DND-41 (cell line): ENCODE measurements around the gene KLC1.
A peak's percentile ranks its signal among the peaks of the same experiment; 100 is the strongest.

Experiments
- ATAC-seq: fragments of 200-7000 bp; cut with Tn5 transposase; 3 replicates; pipeline ENCODE4 v1.9.1; 2021; ENCODE audit warnings: low read depth; ENCODE audit not compliant: insufficient read depth
- DNase-seq: peaks from one replicate; pipeline ENCODE4 v3.0.0-alpha.2; 2020
- H2AFZ ChIP-seq: 2 replicates; pipeline ENCODE4 v1.6.0; 2012; ENCODE audit warnings: low read depth, low read length
- H3K27ac ChIP-seq: 2 replicates; pipeline ENCODE4 v1.5.1; 2012; ENCODE audit warnings: low read length, inconsistent platforms
- H3K27me3 ChIP-seq: fragments of 200-600 bp; sonication (generic); 2 replicates; pipeline ENCODE4 v1.6.0; 2012; ENCODE audit warnings: low read length, mild to moderate bottlenecking, inconsistent platforms; ENCODE audit not compliant: insufficient read depth, poor library complexity
- H3K36me3 ChIP-seq: 2 replicates; pipeline ENCODE4 v1.5.1; 2012; ENCODE audit warnings: low read length, inconsistent platforms; ENCODE audit not compliant: insufficient read depth
- H3K4me1 ChIP-seq: 2 replicates; pipeline ENCODE4 v1.5.1; 2012; ENCODE audit warnings: mild to moderate bottlenecking, low read length; ENCODE audit not compliant: insufficient read depth
- H3K4me2 ChIP-seq: 2 replicates; pipeline ENCODE4 v1.6.0; 2012; ENCODE audit warnings: mild to moderate bottlenecking, moderate library complexity, low read length, inconsistent platforms; ENCODE audit not compliant: insufficient read depth
- H3K4me3 ChIP-seq, 2 experiments: fragments of 200-600 bp in 1 of 2; shearing (Covaris generic) in 1 of 2; 2 replicates each; pipeline ENCODE4 v1.5.1; 2012 to 2016; ENCODE audit warnings: inconsistent platforms in 2 of 2, low read length in 2 of 2, mild to moderate bottlenecking in 2 of 2, low read depth in 1 of 2, moderate library complexity in 1 of 2
- H3K79me2 ChIP-seq: 2 replicates; pipeline ENCODE4 v1.6.0; 2012; ENCODE audit warnings: low read length, inconsistent platforms; ENCODE audit not compliant: insufficient read depth
- H3K9ac ChIP-seq: 2 replicates; pipeline ENCODE4 v1.6.0; 2012; ENCODE audit warnings: low read depth, mild to moderate bottlenecking, inconsistent platforms, low read length, moderate library complexity
- H3K9me3 ChIP-seq: 2 replicates; pipeline ENCODE4 v1.5.1; 2012; ENCODE audit warnings: low read length, moderate library complexity, mild to moderate bottlenecking, inconsistent platforms; ENCODE audit not compliant: insufficient read depth, severe bottlenecking
- H4K20me1 ChIP-seq: 2 replicates; pipeline ENCODE4 v1.6.0; 2012; ENCODE audit warnings: low read length; ENCODE audit not compliant: insufficient read depth
- CTCF ChIP-seq: IDR thresholded peaks from 2 replicates; pipeline ENCODE4 v1.5.1; 2012; ENCODE audit warnings: borderline replicate concordance, low read length, moderate library complexity, mild to moderate bottlenecking; ENCODE audit not compliant: poor library complexity, severe bottlenecking; ENCODE audit errors: extremely low read depth
- EZH2 ChIP-seq: IDR thresholded peaks from 3 replicates; pipeline ENCODE4 v1.6.1; 2012; ENCODE audit warnings: borderline replicate concordance, low read depth, mild to moderate bottlenecking, moderate library complexity, low read length, inconsistent platforms; ENCODE audit not compliant: severe bottlenecking

Gene KLC1

GRCh38 chr14:103745424-103745823, 116.4 kb downstream of the KLC1 start:
- Histone ChIP-seq H3K4me2 (no peak overlapping the region), H3K27ac (no peak overlapping the region), H3K9me3 (no peaks in the 10 kb centered on the region), H3K27me3 (no peaks in the 10 kb centered on the region), H3K9ac (no peak overlapping the region), H3K4me1 (peaks cover 27% of the 10 kb centered on the region), H2AFZ (no peak overlapping the region), H3K4me3 (no peak overlapping the region), H3K79me2 (no peaks in the 10 kb centered on the region), H4K20me1 (no peaks in the 10 kb centered on the region), H3K36me3 (no peaks in the 10 kb centered on the region)
- DNase-seq = no peak
- TF ChIP-seq EZH2 = no peak
- TF ChIP-seq CTCF = no peak
- ATAC-seq = no peak

GRCh38 chr14:103746701-103747100, 117.7 kb downstream of the KLC1 start:
- TF ChIP-seq EZH2 = no peak
- no peak for TF ChIP-seq CTCF
- H3K4me1 ChIP-seq = peaks cover 27% of the 10 kb centered on the region
- no peak overlapping the region for H3K9ac ChIP-seq
- H3K4me3 ChIP-seq = no peak overlapping the region
- ATAC-seq (no peak), DNase-seq (no peak)
- H3K27me3 ChIP-seq = no peaks in the 10 kb centered on the region
- no peak overlapping the region for H3K27ac ChIP-seq
- no peaks in the 10 kb centered on the region for H3K79me2 ChIP-seq
- H2AFZ ChIP-seq = no peak overlapping the region
- no peaks in the 10 kb centered on the region for H4K20me1 ChIP-seq
- H3K9me3 ChIP-seq = no peaks in the 10 kb centered on the region
- no peak overlapping the region for H3K4me2 ChIP-seq
- H3K36me3 ChIP-seq = no peaks in the 10 kb centered on the region

- H3K36me3 ChIP-seq = no peaks in the 10 kb centered on the region
- no peaks in the 10 kb centered on the region for H3K27me3 ChIP-seq
- ATAC-seq (peak; percentile 99), DNase-seq (peak; percentile 95)
- no peak for TF ChIP-seq EZH2
- TF ChIP-seq CTCF = peak; percentile 50
- peak overlapping the region; percentile 79 for H2AFZ ChIP-seq
- no peaks in the 10 kb centered on the region for H4K20me1 ChIP-seq
- H3K9ac ChIP-seq = peak overlapping the region; percentile 47
- H3K79me2 ChIP-seq = no peaks in the 10 kb centered on the region
- peaks cover 27% of the 10 kb centered on the region for H3K4me1 ChIP-seq
- peak overlapping the region in 1 of 2 experiments; percentile 21; a peak in 1 of 4 replicates for H3K4me3 ChIP-seq
- H3K27ac ChIP-seq = peak overlapping the region; percentile 95
- H3K9me3 ChIP-seq = no peaks in the 10 kb centered on the region
- peak overlapping the region; percentile 54 for H3K4me2 ChIP-seq
Observed at GRCh38 chr14:103748534-103748857, 119.5 kb downstream of the KLC1 start.

- DNase-seq = no peak
- no peak overlapping the region for H3K9ac ChIP-seq
- no peaks in the 10 kb centered on the region for H3K36me3 ChIP-seq
- H3K4me2 ChIP-seq = no peak overlapping the region; the same call in 1 of the 2 replicates
- no peaks in the 10 kb centered on the region for H3K27me3 ChIP-seq
- peak overlapping the region; percentile 43; the same call in 1 of the 2 replicates for H2AFZ ChIP-seq
- peaks cover 27% of the 10 kb centered on the region for H3K4me1 ChIP-seq
- no peak overlapping the region for H3K4me3 ChIP-seq
- TF ChIP-seq EZH2 (no peak), CTCF (peak; percentile 27)
- no peaks in the 10 kb centered on the region for H3K9me3 ChIP-seq
- H4K20me1 ChIP-seq = no peaks in the 10 kb centered on the region
- H3K79me2 ChIP-seq = no peaks in the 10 kb centered on the region
- no peak for ATAC-seq
- H3K27ac ChIP-seq = peak overlapping the region; percentile 12
Observed at GRCh38 chr14:103749452-103749851, 120.4 kb downstream of the KLC1 start.
